DND-41 (cell line): ENCODE results near the gene GMPPA.

ENCODE experiments used
- EZH2 ChIP-seq: IDR thresholded peaks from 3 replicates; pipeline ENCODE4 v1.6.1; 2012; ENCODE audit warnings: borderline replicate concordance, low read depth, mild to moderate bottlenecking, moderate library complexity, low read length, inconsistent platforms; ENCODE audit not compliant: severe bottlenecking
- TF ChIP-seq, protein P1 (sequence below): IDR thresholded peaks from 2 replicates; pipeline ENCODE4 v1.5.1; 2012; ENCODE audit warnings: borderline replicate concordance, low read length, moderate library complexity, mild to moderate bottlenecking; ENCODE audit not compliant: poor library complexity, severe bottlenecking; ENCODE audit errors: extremely low read depth

- TF ChIP-seq, protein P1, sequence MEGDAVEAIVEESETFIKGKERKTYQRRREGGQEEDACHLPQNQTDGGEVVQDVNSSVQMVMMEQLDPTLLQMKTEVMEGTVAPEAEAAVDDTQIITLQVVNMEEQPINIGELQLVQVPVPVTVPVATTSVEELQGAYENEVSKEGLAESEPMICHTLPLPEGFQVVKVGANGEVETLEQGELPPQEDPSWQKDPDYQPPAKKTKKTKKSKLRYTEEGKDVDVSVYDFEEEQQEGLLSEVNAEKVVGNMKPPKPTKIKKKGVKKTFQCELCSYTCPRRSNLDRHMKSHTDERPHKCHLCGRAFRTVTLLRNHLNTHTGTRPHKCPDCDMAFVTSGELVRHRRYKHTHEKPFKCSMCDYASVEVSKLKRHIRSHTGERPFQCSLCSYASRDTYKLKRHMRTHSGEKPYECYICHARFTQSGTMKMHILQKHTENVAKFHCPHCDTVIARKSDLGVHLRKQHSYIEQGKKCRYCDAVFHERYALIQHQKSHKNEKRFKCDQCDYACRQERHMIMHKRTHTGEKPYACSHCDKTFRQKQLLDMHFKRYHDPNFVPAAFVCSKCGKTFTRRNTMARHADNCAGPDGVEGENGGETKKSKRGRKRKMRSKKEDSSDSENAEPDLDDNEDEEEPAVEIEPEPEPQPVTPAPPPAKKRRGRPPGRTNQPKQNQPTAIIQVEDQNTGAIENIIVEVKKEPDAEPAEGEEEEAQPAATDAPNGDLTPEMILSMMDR, result no peak
- TF ChIP-seq EZH2, result no peak
These were observed 3.6 kb upstream of the GMPPA start for GRCh38 chr2:219494952-219495530.
